Kidney (tissue), 14 donors: ENCODE results near the gene SC5D. TPM values are rescaled to one million over a fixed set of nuclear protein-coding genes. Genes with fewer than 3 reads are reported as not detected.

Source experiments
- DNase-seq, 5 donors: peaks; one replicate each; pipeline ENCODE4 v3.0.0-alpha.2; 2013 to 2020
- FAIRE-seq: peaks from 2 replicates; lab custom pipeline; 2012; peaks lifted over from hg19 to GRCh38; lab: Jason Lieb, UNC
- H3K27ac ChIP-seq, 2 donors: one replicate each; pipeline ENCODE4 v1.7.0; 2013; ENCODE audit warnings: low read depth in 2 of 2, low read length in 2 of 2, inconsistent platforms in 1 of 2
- H3K27me3 ChIP-seq: one replicate; pipeline ENCODE4 v1.7.1; 2013; ENCODE audit warnings: low read length, inconsistent platforms; ENCODE audit not compliant: control insufficient read depth, insufficient read depth
- H3K36me3 ChIP-seq, 3 donors: one replicate each; pipeline versions ENCODE4 v1.7.0 to v1.7.1; 2013; ENCODE audit warnings: low read length in 3 of 3, control low read depth in 1 of 3, inconsistent platforms in 1 of 3; ENCODE audit not compliant: insufficient read depth in 3 of 3, control insufficient read depth in 2 of 3
- H3K4me1 ChIP-seq, 3 donors: one replicate each; pipeline versions ENCODE4 v1.7.0 to v1.7.1; 2013; ENCODE audit warnings: low read length in 3 of 3, inconsistent platforms in 1 of 3, low read depth in 1 of 3; ENCODE audit not compliant: control insufficient read depth in 2 of 3, insufficient read depth in 2 of 3
- H3K4me3 ChIP-seq, 3 donors: one replicate each; pipeline versions ENCODE4 v1.7.0 to v1.8.1; 2013; ENCODE audit warnings: low read length in 3 of 3, control low read depth in 1 of 3, inconsistent platforms in 1 of 3
- H3K9ac ChIP-seq, 3 donors: one replicate each; pipeline versions ENCODE4 v1.7.0 to v1.7.1; 2013; ENCODE audit warnings: low read length in 3 of 3, control low read depth in 1 of 3, inconsistent platforms in 1 of 3
- H3K9me3 ChIP-seq, 3 donors: one replicate each; pipeline versions ENCODE4 v1.7.0 to v1.7.1; 2013; ENCODE audit warnings: low read length in 3 of 3, control low read depth in 1 of 3, inconsistent platforms in 1 of 3; ENCODE audit not compliant: control insufficient read depth in 2 of 3, insufficient read depth in 1 of 3
- CTCF ChIP-seq: IDR thresholded peaks from 3 replicates; pipeline ENCODE4 v1.5.1; 2012; ENCODE audit warnings: mild to moderate bottlenecking, moderate library complexity, borderline replicate concordance; ENCODE audit not compliant: insufficient read depth; ENCODE audit errors: extremely low read depth
- intact Hi-C: fragments of 100-400 bp; cut with DNase I; formaldehyde crosslinking; loops from one replicate; pipeline ENCODE4 v1.11.1; 2022
- polyA plus RNA-seq: library from polyadenylated mRNA; stranded (reverse); fragments of 350-450 nt; fragmentation: Illumina TruSeq; extraction: RNeasy Lipid Tissue Mini Kit (QIAGEN cat#74804); gene quantifications from one replicate; pipeline ENCODE4 v1.2.3, GENCODE V29; 2014; ENCODE audit warnings: low read depth, low replicate concordance; ENCODE audit not compliant: insufficient read depth
- total RNA-seq: library from RNA; stranded (reverse); fragmentation: NEBNext Ultra II Directional; extraction: Animal tissue kit (Norgen Biotek cat#: 25700); gene quantifications from one replicate; pipeline ENCODE4 v1.2.1, GENCODE V29; 2021
- donor health status: control.
- donor health status: control.
- donor health status: control.
- donor health status: control.
- donor health status: control.
- donor health status: DM: yes; HTN: yes; CAD: no.
- donor health status: Normal renal cell carcinoma (clear cell type).

SC5D gene
- total and polyA plus RNA-seq, 2 donors from 2014 or later: 26.6 to 43.3 TPM

- intact Hi-C loops: no loop called here
- Histone ChIP-seq H3K36me3 (no peaks in the 10 kb centered on the region), H3K9me3 (peaks cover 0 to 10% (median 0%) of the 10 kb centered on the region in 3 donors), H3K4me3 (no peak overlapping the region), H3K4me1 (no peaks in the 10 kb centered on the region), H3K27me3 (no peaks in the 10 kb centered on the region), H3K9ac (no peak overlapping the region), H3K27ac (no peak overlapping the region)
- no peak for DNase-seq
- no peak for FAIRE-seq
- TF ChIP-seq CTCF: no peak
Measured at GRCh38 chr11:121281698-121282097, 10.9 kb upstream of the SC5D start.

- Histone ChIP-seq H3K27me3 (no peaks in the 10 kb centered on the region), H3K9ac (no peak overlapping the region), H3K9me3 (peaks cover 0 to 10% (median 0%) of the 10 kb centered on the region in 3 donors), H3K4me1 (no peaks in the 10 kb centered on the region), H3K27ac (no peak overlapping the region), H3K36me3 (no peaks in the 10 kb centered on the region), H3K4me3 (no peak overlapping the region)
- DNase-seq: no peak
- no peak for FAIRE-seq
- intact Hi-C loops: no loop called here
- TF ChIP-seq CTCF: no peak
Measured at GRCh38 chr11:121282386-121282785, 10.2 kb upstream of the SC5D start.

- Histone ChIP-seq H3K27ac (no peak overlapping the region), H3K36me3 (no peaks in the 10 kb centered on the region), H3K27me3 (no peaks in the 10 kb centered on the region), H3K9ac (no peak overlapping the region), H3K9me3 (peaks cover 0 to 10% (median 0%) of the 10 kb centered on the region in 3 donors), H3K4me3 (no peak overlapping the region), H3K4me1 (no peaks in the 10 kb centered on the region)
- no peak for TF ChIP-seq CTCF
- no peak for DNase-seq
- FAIRE-seq: no peak
- intact Hi-C loops: no loop called here
Measured at GRCh38 chr11:121282886-121283502, 9.6 kb upstream of the SC5D start.

GRCh38 chr11:121291319-121291718, 1.3 kb upstream of the SC5D start:
- TF ChIP-seq CTCF: no peak
- Histone ChIP-seq H3K9me3 (no peaks in the 10 kb centered on the region), H3K36me3 (peaks cover 0 to under 1% (median 0%) of the 10 kb centered on the region in 3 donors), H3K4me3 (no peak overlapping the region), H3K4me1 (peaks cover 0 to 4% (median 0%) of the 10 kb centered on the region in 3 donors), H3K9ac (no peak overlapping the region), H3K27me3 (no peaks in the 10 kb centered on the region), H3K27ac (no peak overlapping the region)
- intact Hi-C loops: no loop called here
- no peak for FAIRE-seq
- DNase-seq: no peak
